Liver (tissue), 9 donors: ENCODE measurements around the gene STEAP2. TPM values are rescaled to one million over a fixed set of nuclear protein-coding genes. Genes with fewer than 3 reads are reported as not detected.

Source experiments
- DNase-seq: peaks from one replicate; pipeline ENCODE4 v3.0.0-alpha.2; 2017; ENCODE audit warnings: low spot score
- H3K27ac ChIP-seq, 2 donors: one replicate each; pipeline ENCODE4 v1.7.0; 2013; ENCODE audit warnings: inconsistent platforms in 2 of 2, low read length in 2 of 2, control low read depth in 1 of 2, low read depth in 1 of 2, mild to moderate bottlenecking in 1 of 2
- H3K27me3 ChIP-seq, 4 donors: one replicate each; pipeline versions ENCODE4 v1.6.1 to v1.7.0; 2013; ENCODE audit warnings: low read length in 3 of 4, inconsistent platforms in 1 of 4, mild to moderate bottlenecking in 1 of 4, moderate library complexity in 1 of 4; ENCODE audit not compliant: control insufficient read depth in 4 of 4, insufficient read depth in 4 of 4
- H3K36me3 ChIP-seq, 4 donors: one replicate each; pipeline versions ENCODE4 v1.6.1 to v1.7.0; 2013; ENCODE audit warnings: low read length in 3 of 4, mild to moderate bottlenecking in 3 of 4, low read depth in 1 of 4, moderate library complexity in 1 of 4; ENCODE audit not compliant: control insufficient read depth in 4 of 4, insufficient read depth in 3 of 4
- H3K4me1 ChIP-seq, 4 donors: one replicate each; pipeline versions ENCODE4 v1.6.1 to v1.7.0; 2013; ENCODE audit warnings: low read length in 3 of 4, mild to moderate bottlenecking in 3 of 4, moderate library complexity in 1 of 4; ENCODE audit not compliant: control insufficient read depth in 4 of 4, insufficient read depth in 4 of 4
- H3K4me3 ChIP-seq, 3 donors: one replicate each; pipeline versions ENCODE4 v1.6.1 to v1.7.0; 2013; ENCODE audit warnings: low read length in 3 of 3, control low read depth in 1 of 3, low read depth in 1 of 3, mild to moderate bottlenecking in 1 of 3
- H3K9ac ChIP-seq, 2 donors: one replicate each; pipeline ENCODE4 v1.7.0; 2013; ENCODE audit warnings: low read length in 2 of 2, mild to moderate bottlenecking in 2 of 2, moderate library complexity in 2 of 2, control low read depth in 1 of 2, low read depth in 1 of 2
- H3K9me3 ChIP-seq, 4 donors: one replicate each; pipeline versions ENCODE4 v1.6.1 to v1.7.0; 2013; ENCODE audit warnings: low read length in 3 of 4; ENCODE audit not compliant: control insufficient read depth in 4 of 4
- FOXA2 ChIP-seq: IDR thresholded peaks from 2 replicates; pipeline ENCODE4 v1.6.1; 2016; ENCODE audit warnings: antibody characterized with exemption
- HNF4A ChIP-seq, 2 donors: conservative IDR thresholded peaks; 2 replicates each; pipeline ENCODE4 v1.6.1; 2016; ENCODE audit warnings: antibody characterized with exemption in 2 of 2, mild to moderate bottlenecking in 2 of 2
- HNF4G ChIP-seq: IDR thresholded peaks from 2 replicates; pipeline ENCODE4 v1.6.1; 2016; ENCODE audit warnings: antibody characterized with exemption
- JUND ChIP-seq, 2 donors: IDR thresholded peaks; 2 replicates each; pipeline ENCODE4 v1.6.1; 2016; ENCODE audit warnings: antibody characterized with exemption in 2 of 2
- NR2F2 ChIP-seq: IDR thresholded peaks from 2 replicates; pipeline ENCODE4 v1.6.1; 2016; ENCODE audit warnings: antibody characterized with exemption
- RAD21 ChIP-seq, 2 donors: IDR thresholded peaks; 2 replicates each; pipeline ENCODE4 v1.6.1; 2016; ENCODE audit warnings: antibody characterized with exemption in 2 of 2, mild to moderate bottlenecking in 2 of 2
- RXRA ChIP-seq, 2 donors: IDR thresholded peaks; 2 replicates each; pipeline ENCODE4 v1.6.1; 2017 to 2018; ENCODE audit warnings: antibody characterized with exemption in 2 of 2, mild to moderate bottlenecking in 1 of 2
- SP1 ChIP-seq: IDR thresholded peaks from 2 replicates; pipeline ENCODE4 v1.6.1; 2018; ENCODE audit warnings: antibody characterized with exemption, mild to moderate bottlenecking
- WGBS: extraction: QIAGEN DNeasy Blood & Tissue Kit; methylation state at CpG from one replicate; pipeline ENCODE4 v1.1.7; 2013; 5-methylcytosine and 5-hydroxymethylcytosine counted together
- polyA plus RNA-seq, 2 donors: library from polyadenylated mRNA; stranded (reverse) in 1 of 2; unstranded in 1 of 2; fragments of 200-250 nt in 1 of 2; fragments of >200 nt in 1 of 2; fragmentation: Nextera tagmentation in 1 of 2; extraction: Ambion mirVana in 1 of 2; gene quantifications; one replicate each; pipeline versions ENCODE4 v1.2.1 to v1.2.3, GENCODE V29; 2013 to 2015
- total RNA-seq, 2 donors: library from RNA; depleted of rRNA; stranded (reverse); fragments of >200 nt; gene quantifications; one replicate each; pipeline ENCODE4 v1.2.3, GENCODE V29; 2014
- TF ChIP-seq, protein P1 (sequence below): fragments of 150-350 bp; IDR thresholded peaks from 2 replicates; pipeline ENCODE4 v1.5.1; 2017; ENCODE audit warnings: improper control_type of control experiment, low read depth, low read length; ENCODE audit not compliant: missing input control
- TF ChIP-seq, protein P2 (sequence below): IDR thresholded peaks from 2 replicates; pipeline ENCODE4 v1.6.1; 2016; ENCODE audit warnings: antibody characterized with exemption, mild to moderate bottlenecking
- TF ChIP-seq, protein P3 (sequence below): IDR thresholded peaks from 2 replicates; pipeline ENCODE4 v1.6.1; 2016; ENCODE audit warnings: antibody characterized with exemption
- donor health status: healthy.
- donor health status: healthy.
- donor health status: healthy.
- donor health status: healthy.
- donor health status: healthy.

Gene STEAP2
- total and polyA plus RNA-seq, 4 donors = 1.2 to 25.9 (median 5.2) TPM

DNA sequence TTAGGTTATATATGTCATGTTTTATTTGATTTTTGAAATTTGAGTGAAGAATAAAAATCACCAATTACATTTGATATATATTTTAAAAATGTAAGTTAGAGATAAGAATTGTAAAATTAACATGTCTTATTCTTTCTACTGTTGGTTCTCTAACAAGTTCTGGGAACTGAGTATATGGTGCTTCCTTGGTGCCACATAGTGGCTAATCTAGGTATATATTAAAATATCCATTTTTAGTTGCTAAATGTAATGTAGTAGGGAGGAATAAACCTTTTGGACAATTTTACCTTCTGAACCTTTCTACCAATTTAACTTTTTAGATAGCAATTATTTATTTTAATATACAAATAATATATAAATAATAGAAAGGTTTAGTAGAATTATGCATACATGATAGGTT, 50.9 kb downstream of the STEAP2 start:
- no peaks in the 10 kb centered on the region for H3K36me3 ChIP-seq
- no peak overlapping the region for H3K27ac ChIP-seq
- no peak overlapping the region for H3K4me3 ChIP-seq
- no peaks in the 10 kb centered on the region for H3K27me3 ChIP-seq
- no peak for DNase-seq
- H3K9me3 ChIP-seq = no peaks in the 10 kb centered on the region
- peaks cover 4 to 23% (median 14%) of the 10 kb centered on the region in 4 donors for H3K4me1 ChIP-seq
- TF ChIP-seq, protein P1, sequence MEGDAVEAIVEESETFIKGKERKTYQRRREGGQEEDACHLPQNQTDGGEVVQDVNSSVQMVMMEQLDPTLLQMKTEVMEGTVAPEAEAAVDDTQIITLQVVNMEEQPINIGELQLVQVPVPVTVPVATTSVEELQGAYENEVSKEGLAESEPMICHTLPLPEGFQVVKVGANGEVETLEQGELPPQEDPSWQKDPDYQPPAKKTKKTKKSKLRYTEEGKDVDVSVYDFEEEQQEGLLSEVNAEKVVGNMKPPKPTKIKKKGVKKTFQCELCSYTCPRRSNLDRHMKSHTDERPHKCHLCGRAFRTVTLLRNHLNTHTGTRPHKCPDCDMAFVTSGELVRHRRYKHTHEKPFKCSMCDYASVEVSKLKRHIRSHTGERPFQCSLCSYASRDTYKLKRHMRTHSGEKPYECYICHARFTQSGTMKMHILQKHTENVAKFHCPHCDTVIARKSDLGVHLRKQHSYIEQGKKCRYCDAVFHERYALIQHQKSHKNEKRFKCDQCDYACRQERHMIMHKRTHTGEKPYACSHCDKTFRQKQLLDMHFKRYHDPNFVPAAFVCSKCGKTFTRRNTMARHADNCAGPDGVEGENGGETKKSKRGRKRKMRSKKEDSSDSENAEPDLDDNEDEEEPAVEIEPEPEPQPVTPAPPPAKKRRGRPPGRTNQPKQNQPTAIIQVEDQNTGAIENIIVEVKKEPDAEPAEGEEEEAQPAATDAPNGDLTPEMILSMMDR = peak; percentile 58
- no peak for TF ChIP-seq SP1
- no peak for TF ChIP-seq NR2F2
- TF ChIP-seq, protein P2, sequence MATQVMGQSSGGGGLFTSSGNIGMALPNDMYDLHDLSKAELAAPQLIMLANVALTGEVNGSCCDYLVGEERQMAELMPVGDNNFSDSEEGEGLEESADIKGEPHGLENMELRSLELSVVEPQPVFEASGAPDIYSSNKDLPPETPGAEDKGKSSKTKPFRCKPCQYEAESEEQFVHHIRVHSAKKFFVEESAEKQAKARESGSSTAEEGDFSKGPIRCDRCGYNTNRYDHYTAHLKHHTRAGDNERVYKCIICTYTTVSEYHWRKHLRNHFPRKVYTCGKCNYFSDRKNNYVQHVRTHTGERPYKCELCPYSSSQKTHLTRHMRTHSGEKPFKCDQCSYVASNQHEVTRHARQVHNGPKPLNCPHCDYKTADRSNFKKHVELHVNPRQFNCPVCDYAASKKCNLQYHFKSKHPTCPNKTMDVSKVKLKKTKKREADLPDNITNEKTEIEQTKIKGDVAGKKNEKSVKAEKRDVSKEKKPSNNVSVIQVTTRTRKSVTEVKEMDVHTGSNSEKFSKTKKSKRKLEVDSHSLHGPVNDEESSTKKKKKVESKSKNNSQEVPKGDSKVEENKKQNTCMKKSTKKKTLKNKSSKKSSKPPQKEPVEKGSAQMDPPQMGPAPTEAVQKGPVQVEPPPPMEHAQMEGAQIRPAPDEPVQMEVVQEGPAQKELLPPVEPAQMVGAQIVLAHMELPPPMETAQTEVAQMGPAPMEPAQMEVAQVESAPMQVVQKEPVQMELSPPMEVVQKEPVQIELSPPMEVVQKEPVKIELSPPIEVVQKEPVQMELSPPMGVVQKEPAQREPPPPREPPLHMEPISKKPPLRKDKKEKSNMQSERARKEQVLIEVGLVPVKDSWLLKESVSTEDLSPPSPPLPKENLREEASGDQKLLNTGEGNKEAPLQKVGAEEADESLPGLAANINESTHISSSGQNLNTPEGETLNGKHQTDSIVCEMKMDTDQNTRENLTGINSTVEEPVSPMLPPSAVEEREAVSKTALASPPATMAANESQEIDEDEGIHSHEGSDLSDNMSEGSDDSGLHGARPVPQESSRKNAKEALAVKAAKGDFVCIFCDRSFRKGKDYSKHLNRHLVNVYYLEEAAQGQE = no peak
- peak; percentile 83 to 86 for TF ChIP-seq RAD21 (IDR thresholded peaks at IDR 0.05)
- no peak for TF ChIP-seq FOXA2
- no peak overlapping the region for H3K9ac ChIP-seq

DNA sequence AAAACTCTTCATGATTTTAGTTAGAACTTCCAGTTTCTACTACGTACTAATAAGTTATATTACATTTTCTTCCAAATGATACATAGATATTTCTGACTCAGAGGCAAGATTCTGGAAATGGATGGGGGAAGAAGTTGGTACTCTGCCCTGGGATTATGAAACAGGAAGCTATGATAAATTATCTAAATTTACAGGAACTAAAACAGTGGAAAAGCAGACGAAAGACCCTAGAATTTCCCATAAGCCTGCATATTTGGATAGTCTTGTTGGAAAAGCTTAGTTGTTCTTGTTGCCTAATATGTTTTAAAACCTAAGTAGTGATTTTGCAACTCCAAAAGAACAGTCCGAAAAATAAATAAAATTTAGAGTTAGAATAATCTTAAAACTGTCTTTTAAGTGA, 55.3 kb downstream of the STEAP2 start:
- Histone ChIP-seq H3K36me3 (no peaks in the 10 kb centered on the region), H3K4me3 (peak overlapping the region in 2 of 3 donors; percentile 30 to 52), H3K27me3 (no peaks in the 10 kb centered on the region), H3K9me3 (no peaks in the 10 kb centered on the region), H3K4me1 (peaks cover 7 to 62% (median 37%) of the 10 kb centered on the region in 4 donors), H3K9ac (peak overlapping the region in 1 of 2 donors; percentile 69), H3K27ac (peak overlapping the region; percentile 85 to 94)
- 19% methylated on average over 3 of the region's 3 CpGs for WGBS
- TF ChIP-seq JUND (IDR thresholded peaks at IDR 0.05) = peak in 1 of 2 donors; percentile 35
- no peak for TF ChIP-seq RXRA (IDR thresholded peaks at IDR 0.05)
- DNase-seq = no peak

DNA sequence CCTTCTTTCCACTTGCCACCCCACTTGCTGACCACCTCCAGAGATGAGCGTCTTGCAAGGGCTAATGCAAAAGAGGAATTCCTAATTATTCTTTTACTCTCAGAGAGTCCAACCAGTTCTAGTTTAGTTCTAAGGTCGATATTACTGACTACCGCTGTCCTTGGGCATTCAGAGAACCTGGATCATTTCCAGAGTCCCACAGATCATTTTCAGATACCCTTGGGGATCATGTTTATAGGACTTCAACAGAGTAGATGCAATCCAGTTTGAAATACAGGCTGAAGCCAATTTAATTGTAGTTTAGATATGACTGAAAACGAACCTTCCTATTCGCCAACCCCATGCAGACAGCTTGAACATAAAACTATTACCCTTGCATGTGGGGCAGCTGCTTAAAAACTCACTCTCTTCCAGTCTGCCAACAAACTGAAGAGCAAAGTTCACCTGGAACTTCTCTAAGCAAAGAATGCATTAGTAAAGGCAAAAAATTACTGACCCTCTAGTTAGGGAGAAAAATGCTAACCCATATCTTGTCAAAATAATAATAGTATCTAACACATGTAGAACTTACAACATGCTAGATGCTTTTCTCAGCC, 55.8 kb downstream of the STEAP2 start:
- WGBS = 25% methylated on average over 5 of the region's 5 CpGs
- TF ChIP-seq NR2F2 (no peak), RXRA (IDR thresholded peaks at IDR 0.05) (peak; percentile 29 to 33), HNF4G (peak; percentile 52), JUND (IDR thresholded peaks at IDR 0.05) (no peak), HNF4A (conservative IDR thresholded peaks at IDR 0.05) (peak; percentile 75 to 84), RAD21 (IDR thresholded peaks at IDR 0.05) (peak; percentile 6 to 28), SP1 (peak; percentile 74)
- TF ChIP-seq, protein P3, sequence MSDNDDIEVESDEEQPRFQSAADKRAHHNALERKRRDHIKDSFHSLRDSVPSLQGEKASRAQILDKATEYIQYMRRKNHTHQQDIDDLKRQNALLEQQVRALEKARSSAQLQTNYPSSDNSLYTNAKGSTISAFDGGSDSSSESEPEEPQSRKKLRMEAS = no peak
- Histone ChIP-seq H3K4me3 (peak overlapping the region in 2 of 3 donors; percentile 30 to 52), H3K27ac (peak overlapping the region; percentile 85 to 94), H3K9me3 (no peaks in the 10 kb centered on the region), H3K27me3 (no peaks in the 10 kb centered on the region), H3K36me3 (no peaks in the 10 kb centered on the region), H3K9ac (peak overlapping the region; percentile 28 to 69), H3K4me1 (peaks cover 7 to 68% (median 35%) of the 10 kb centered on the region in 4 donors)
- no peak for DNase-seq
